Measurements from ENCODE around the gene PDE8A.
A peak's percentile ranks its signal among the peaks of the same experiment; 100 is the strongest.
"Not testable (repeated sequence)": the region's sequence is repeated elsewhere in the genome, so short reads cannot be mapped to it uniquely, and the experiment has no call there.

Gene PDE8A

GRCh38 chr15:85142312-85142711 lies 160.7 kb downstream of the PDE8A start:
- DNase-seq, result no peak

DNA sequence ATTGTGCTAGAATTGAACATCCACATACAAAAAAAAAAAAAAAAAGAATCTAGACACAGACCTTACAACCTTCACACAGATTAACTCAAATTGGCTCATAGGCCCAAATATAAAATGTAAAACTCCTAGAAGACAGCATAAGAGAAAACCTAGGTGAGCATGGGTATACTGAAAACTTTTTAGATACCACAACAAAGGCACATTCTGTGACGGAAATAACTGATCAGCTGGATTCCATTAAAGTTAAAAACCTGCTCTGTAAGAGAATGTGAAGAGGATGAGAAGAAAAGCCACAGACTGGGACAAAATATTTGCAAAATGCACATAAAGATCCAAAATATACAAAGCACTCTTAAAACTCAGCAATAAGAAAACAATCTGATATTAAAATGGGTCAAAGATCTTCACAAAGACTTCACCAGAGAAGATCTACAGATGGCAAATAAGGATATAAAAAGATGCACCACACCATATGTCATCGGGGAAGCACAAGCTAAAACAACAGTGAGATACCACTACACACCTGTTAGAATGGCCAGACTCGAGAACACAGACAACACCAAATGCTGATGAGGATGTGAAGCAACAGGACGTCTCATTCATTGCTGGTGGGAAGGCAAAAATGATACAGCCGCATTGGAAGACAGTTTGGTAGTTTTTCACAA lies 167.9 kb downstream of the PDE8A start:
- DNase-seq, result no peak

DNA sequence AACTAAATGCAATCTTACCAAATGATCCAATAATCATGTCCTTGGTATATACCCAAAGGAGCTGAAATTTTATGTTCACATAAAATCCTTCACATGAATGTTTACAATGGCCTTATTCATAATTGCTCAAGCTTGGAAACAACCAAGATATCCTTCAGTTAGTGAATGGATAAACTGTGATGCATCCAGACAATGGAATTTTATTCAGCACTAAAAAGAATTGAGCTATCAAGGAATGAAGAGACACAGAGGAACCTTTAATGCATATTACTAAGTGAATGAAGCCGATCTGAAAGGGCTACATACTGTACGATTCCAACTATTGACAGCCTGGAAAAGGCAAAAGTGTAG lies 168.4 kb downstream of the PDE8A start:
- DNase-seq, result no peak

DNA sequence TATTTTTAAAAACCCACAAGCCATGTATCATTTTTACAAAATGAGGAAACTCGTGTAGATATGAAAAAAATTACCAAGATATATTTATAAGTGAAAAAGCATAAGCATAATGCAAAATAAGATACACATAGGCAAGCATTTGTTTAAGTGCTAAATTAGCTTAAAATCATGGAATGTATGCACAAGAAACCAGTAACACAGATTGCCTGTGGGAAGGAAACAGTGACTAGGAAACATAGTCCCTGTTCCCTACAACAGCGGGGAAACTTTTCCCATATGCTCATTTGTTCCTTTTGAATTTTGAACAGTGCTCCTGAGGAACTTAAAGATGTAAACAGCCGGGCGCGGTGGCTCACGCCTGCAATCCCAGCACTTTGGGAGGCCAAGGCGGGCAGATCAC lies 169.5 kb downstream of the PDE8A start:
- no peak for DNase-seq

DNA sequence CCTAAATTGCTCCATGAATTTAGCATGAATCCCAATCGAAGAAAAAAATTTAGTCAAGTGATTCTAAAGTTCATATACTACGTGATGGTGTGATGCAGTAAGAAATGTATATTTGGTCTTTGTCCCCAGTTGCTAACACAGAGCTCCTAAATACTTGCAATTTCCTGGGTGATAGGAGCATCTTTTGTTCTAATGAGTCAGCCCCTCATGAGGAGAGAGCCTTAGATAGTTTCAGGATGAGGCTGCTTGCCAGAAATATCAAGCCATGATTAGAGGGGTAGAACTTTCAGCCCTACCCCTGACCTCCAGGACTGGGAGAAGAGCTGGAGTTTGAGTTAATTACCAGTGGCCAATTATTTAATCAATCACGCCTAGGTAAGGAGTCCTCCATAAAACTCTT lies 170.2 kb downstream of the PDE8A start:
- DNase-seq, result no peak

DNA sequence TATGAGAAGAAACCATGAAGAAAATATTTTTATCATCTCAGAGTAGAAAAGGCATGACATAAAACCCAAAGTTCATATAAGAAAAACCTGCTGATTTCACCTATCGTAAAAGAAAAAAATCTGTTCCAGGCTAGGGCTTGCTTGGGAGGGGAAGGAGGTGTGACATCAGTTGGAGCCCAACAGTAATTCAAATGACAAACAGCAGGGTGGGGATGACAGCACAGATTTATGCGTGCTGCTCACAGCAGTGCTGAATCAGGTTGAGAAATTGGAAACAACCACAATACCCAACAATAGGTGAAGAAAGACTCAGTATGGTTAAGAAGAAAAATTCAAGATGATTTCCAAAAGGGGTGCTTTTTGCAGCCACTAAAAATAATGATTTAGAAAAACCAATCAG lies 172.4 kb downstream of the PDE8A start:
- DNase-seq, result no peak

- no peak for DNase-seq
Measured at GRCh38 chr15:85155360-85155759, 173.7 kb downstream of the PDE8A start.

DNA sequence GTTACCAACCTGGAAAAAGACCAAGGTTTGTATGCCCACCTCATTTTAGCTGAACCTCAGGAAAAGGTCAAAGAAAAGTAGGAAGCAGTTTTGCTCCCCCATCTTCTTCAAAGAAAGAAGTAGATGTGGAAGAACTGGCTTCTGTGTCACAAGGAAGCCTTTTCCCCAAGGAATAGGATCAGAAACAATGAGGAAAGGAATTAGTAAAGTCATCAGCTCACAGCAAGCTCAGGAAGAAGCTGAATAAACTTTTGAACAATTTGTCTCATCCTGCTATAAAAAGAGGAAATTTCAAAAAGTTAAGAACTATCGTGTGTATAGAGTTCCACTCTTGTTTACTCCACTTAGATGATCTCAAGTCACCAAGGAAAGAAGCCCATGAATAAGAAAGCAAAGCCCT lies 174.2 kb downstream of the PDE8A start:
- no peak for DNase-seq

DNA sequence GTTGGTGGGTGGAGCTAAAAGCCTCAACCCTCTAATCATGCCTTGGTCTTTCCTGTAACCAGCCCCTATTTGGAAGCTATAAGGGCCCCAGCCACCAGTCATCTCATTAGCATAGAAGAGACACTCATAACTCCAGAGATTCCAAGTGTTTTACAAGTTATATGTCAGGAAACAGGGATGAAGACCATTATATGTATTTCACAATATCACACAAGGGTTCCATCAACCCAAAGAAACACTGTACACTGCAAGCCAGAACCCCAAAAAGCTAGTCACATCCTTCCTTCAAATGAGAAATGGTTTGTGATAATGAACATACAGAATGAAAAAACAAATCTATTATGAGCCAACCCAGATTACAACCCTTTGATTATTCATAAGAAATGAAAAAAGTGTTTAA lies 175.7 kb downstream of the PDE8A start:
- no peak for DNase-seq

- DNase-seq, result no peak
Measured at GRCh38 chr15:85162237-85162636, 180.6 kb downstream of the PDE8A start.

DNA sequence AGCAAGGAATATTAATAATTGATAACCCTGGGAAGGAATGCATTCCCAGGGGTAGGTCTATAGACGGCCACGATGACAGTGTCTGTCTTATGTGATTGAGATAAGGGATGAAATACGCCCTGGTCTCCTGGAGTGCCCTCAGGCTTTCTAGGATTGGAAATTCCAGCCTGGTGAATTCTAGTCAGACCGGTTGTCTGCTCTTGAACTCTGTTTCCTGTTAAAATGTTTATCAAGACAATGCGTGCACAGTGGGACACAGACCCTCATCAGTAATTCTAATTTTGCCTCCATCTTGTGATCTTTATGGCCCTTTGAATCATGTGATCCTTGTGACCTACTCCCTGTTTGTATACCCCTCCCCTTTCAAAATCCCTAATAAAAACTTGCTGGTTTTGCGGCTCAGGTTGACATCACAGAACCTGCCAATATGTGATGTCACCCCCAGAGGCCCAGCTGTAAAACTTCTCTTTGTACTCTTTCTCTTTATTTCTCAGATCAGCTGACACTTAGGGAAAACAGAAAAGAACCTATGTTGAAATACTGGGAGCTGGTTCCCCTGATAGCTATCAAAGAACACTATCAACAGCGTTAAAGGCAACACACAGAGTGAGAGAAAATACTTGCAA lies 183.3 kb downstream of the PDE8A start:
- no peak for DNase-seq

- no peak for DNase-seq
Measured at GRCh38 chr15:85167568-85167967, 185.9 kb downstream of the PDE8A start.

DNA sequence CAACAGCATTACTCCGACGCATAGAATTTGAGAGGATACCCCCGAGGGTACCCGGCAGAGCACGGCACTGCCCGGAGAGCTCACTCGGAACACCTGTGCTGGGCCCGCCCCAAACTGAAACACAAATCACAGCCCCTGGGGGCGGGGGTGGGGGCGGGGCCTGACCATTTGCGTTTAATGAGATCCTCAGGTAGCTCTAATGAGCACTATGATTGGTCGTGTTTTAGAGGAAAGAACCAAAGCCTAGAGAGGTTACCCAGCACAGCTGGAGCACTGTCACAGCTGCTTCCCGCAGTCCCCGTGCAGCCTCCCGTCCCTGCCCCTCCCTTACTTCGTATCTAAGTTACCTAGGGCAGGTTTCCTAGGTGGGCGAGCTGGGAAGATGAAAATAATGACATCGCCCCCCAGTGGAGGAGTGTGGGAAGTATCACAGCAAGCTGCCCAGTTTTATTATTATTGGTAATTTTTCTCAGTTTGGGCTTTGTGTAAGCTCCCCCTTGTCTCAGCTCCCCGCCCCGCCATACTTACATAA lies 187.1 kb downstream of the PDE8A start:
- DNase-seq, result peak; percentile 30

DNA sequence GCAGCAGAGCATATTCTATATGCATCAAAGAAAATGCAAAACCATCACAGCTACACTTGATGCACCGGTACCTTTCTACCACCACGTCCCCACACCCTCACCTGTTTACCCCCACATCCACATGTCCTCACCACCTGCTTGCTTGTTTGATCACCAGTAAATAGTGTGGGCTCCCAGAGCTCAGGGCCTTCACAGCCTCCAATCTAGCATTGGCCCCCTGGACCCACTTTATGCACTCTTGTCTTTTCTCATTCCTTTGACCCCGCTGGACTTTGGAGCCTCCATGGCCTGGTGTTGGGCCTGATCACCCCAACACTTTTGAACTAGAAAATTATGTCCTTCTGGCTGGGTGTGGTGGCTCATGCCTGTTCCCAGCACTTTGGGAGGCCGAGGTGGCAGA lies 190.1 kb downstream of the PDE8A start:
- no peak for DNase-seq

GRCh38 chr15:85172846-85173490 lies 191.3 kb downstream of the PDE8A start:
- no peak for DNase-seq

GRCh38 chr15:85173630-85174029 lies 192.0 kb downstream of the PDE8A start:
- DNase-seq, result not testable (repeated sequence)

DNA sequence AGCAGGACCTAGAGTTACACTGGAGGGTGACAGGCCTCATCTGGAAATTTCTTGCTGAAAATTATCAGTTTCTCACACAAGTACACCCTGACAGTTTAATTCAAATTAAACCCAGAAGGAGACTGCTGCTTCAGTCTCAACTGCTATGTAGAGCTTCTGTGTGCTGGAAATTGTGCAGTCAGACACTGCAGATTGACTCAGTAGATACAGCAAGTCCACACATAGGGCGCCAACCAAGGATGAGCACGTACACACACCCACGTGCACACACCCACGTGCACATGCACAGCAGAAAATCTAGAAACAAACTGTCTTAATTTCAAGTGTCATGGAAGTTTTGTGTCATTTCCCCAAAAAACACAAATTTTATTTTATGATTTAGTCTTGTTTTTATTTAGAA lies 192.9 kb downstream of the PDE8A start:
- no peak for DNase-seq

GRCh38 chr15:85177042-85177515 lies 195.4 kb downstream of the PDE8A start:
- DNase-seq, result not testable (repeated sequence)

GRCh38 chr15:85178308-85178707 lies 196.7 kb downstream of the PDE8A start:
- no peak for DNase-seq

DNA sequence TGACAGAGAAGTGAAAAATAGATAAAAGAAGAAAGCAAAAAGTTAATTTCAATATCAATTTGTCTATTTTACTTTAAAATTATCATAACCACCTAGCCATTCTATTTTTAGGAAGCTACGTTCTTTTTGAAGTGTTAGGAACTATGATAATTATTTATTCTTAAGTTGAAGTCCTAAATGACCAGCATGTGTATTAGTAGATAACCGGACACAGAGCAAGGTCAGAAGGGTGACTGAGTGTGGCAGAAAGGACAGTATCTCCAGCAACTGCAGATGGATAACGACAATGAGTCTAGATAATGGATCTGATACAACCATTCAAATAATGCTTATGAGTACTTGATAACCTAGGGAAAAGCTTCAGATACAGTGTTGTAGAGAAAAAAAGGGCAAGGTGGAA lies 198.0 kb downstream of the PDE8A start:
- DNase-seq, result no peak

GRCh38 chr15:85185350-85185749 lies 203.7 kb downstream of the PDE8A start:
- DNase-seq, result not testable (repeated sequence)

DNA sequence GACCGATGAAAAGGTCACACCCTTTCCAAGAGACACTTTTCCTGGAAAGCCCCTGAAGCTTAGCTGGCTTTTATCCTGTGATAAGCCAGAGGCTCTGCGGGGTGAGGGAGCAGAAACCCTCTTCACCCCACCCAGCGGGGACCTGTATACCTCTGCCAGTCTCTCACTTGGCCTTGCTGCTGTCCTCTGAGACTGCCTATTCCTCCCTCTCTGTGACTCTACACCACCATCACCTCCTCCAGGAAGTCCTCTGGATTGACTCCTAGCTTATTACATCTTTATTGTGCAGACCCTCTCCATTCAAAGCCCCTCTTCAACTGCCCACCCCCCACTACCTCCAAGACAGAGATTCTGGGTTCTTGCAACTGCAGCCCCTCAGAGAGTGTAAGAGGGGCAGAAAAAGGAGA lies 206.5 kb downstream of the PDE8A start:
- not testable (repeated sequence) for DNase-seq
